Measurements from ENCODE around the gene SERF2. TPM values are rescaled to one million over a fixed set of nuclear protein-coding genes. Genes with fewer than 3 reads are reported as not detected.
"Not testable (repeated sequence)": the region's sequence is repeated elsewhere in the genome, so short reads cannot be mapped to it uniquely, and the experiment has no call there.

Gene SERF2
- total and polyA plus RNA-seq, 2 of the 13 experiments (the other 11 are each of a cell fraction or from before 2014, with no cell fraction given), result 811 to 1,257 TPM

DNA sequence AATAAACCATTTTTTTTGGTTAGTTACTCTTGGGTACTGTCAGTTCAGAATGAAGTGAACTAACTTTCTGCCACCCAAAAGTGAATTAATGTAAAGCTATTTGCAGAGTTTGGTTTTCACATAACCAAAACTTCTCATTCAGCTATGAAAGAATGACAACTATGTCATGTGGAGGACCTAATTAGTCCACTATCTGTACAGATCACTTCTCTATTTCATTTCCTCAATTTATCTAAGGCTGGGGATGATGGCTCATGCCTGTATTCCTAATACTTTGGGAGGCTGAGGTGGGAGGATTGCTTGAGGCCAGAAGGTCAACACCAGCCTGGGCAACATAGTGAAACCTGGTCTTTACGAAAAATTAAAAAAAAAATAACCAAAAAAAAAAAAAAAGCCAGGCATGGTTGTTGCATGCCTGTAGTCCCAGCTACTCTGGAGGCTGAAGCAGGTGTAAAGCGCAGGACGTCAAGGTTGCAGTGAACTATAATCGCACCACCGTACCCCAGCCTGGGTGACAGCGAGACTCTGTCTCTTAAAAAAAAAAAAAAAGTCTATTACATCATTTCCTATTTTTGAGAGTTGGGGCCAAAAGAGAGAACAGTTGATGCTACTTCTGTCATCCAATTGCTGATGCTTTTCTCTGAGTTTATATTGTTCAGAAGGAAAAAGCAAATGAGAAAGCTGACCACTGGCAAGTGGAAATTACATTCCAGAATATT, 17.0 kb downstream of the SERF2 start:
- FAIRE-seq (no peak), DNase-seq (ENCODE audit: low spot score) (no peak), ATAC-seq (no peak)
- WGBS (ENCODE audit: low lambda C conversion rate), result over 99% methylated on average over 6 of the region's 6 CpGs
- peaks cover 28 to 86% of the 10 kb centered on the region in 2 experiments for H3K36me3 ChIP-seq (replicated peaks in 1 of 2; ENCODE audit: control insufficient read depth in 1 of 2, insufficient read depth in 2 of 2, low read length in 2 of 2)
- TF ChIP-seq ZNF614 (CRISPR knock-in tag; IDR thresholded peaks at IDR 0.05; ENCODE audit: borderline replicate concordance), result no peak
- TF ChIP-seq, protein P1, sequence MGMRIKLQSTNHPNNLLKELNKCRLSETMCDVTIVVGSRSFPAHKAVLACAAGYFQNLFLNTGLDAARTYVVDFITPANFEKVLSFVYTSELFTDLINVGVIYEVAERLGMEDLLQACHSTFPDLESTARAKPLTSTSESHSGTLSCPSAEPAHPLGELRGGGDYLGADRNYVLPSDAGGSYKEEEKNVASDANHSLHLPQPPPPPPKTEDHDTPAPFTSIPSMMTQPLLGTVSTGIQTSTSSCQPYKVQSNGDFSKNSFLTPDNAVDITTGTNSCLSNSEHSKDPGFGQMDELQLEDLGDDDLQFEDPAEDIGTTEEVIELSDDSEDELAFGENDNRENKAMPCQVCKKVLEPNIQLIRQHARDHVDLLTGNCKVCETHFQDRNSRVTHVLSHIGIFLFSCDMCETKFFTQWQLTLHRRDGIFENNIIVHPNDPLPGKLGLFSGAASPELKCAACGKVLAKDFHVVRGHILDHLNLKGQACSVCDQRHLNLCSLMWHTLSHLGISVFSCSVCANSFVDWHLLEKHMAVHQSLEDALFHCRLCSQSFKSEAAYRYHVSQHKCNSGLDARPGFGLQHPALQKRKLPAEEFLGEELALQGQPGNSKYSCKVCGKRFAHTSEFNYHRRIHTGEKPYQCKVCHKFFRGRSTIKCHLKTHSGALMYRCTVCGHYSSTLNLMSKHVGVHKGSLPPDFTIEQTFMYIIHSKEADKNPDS (CRISPR knock-in tag; IDR thresholded peaks at IDR 0.05), result no peak
- no peak for TF ChIP-seq SRF (IDR thresholded peaks at IDR 0.05; ENCODE audit: low read depth, low read length)
- TF ChIP-seq, protein P2, sequence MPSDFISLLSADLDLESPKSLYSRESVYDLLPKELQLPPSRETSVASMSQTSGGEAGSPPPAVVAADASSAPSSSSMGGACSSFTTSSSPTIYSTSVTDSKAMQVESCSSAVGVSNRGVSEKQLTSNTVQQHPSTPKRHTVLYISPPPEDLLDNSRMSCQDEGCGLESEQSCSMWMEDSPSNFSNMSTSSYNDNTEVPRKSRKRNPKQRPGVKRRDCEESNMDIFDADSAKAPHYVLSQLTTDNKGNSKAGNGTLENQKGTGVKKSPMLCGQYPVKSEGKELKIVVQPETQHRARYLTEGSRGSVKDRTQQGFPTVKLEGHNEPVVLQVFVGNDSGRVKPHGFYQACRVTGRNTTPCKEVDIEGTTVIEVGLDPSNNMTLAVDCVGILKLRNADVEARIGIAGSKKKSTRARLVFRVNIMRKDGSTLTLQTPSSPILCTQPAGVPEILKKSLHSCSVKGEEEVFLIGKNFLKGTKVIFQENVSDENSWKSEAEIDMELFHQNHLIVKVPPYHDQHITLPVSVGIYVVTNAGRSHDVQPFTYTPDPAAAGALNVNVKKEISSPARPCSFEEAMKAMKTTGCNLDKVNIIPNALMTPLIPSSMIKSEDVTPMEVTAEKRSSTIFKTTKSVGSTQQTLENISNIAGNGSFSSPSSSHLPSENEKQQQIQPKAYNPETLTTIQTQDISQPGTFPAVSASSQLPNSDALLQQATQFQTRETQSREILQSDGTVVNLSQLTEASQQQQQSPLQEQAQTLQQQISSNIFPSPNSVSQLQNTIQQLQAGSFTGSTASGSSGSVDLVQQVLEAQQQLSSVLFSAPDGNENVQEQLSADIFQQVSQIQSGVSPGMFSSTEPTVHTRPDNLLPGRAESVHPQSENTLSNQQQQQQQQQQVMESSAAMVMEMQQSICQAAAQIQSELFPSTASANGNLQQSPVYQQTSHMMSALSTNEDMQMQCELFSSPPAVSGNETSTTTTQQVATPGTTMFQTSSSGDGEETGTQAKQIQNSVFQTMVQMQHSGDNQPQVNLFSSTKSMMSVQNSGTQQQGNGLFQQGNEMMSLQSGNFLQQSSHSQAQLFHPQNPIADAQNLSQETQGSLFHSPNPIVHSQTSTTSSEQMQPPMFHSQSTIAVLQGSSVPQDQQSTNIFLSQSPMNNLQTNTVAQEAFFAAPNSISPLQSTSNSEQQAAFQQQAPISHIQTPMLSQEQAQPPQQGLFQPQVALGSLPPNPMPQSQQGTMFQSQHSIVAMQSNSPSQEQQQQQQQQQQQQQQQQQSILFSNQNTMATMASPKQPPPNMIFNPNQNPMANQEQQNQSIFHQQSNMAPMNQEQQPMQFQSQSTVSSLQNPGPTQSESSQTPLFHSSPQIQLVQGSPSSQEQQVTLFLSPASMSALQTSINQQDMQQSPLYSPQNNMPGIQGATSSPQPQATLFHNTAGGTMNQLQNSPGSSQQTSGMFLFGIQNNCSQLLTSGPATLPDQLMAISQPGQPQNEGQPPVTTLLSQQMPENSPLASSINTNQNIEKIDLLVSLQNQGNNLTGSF (CRISPR knock-in tag; IDR thresholded peaks at IDR 0.05), result no peak
- POLR2A ChIA-PET, result interaction anchor here (1.3 to 1.5 kb wide), 2 partner anchors 9 to 16 kb away, joined by 4 to 5 read pairs; partner anchors contain the start of genes HYPK, MFAP1 and SERINC4
- no peak overlapping the region for H3K4me3 ChIP-seq (replicated peaks in 1 of 3; ENCODE audit: insufficient read depth in 1 of 3, low read depth in 2 of 3, low read length in 3 of 3)
- H2AFZ ChIP-seq (ENCODE audit: low read length), result no peak overlapping the region
- H3K4me1 ChIP-seq (ENCODE audit: insufficient read depth, low read length), result no peaks in the 10 kb centered on the region
- H3K4me2 ChIP-seq (ENCODE audit: low read depth, low read length), result no peak overlapping the region
- CTCF ChIA-PET (ENCODE audit: low intra/inter-chr PET ratio, low total read pairs), result no interaction called here
- no peak overlapping the region for H3K9ac ChIP-seq (ENCODE audit: insufficient read depth, low read depth, low read length)
- no peak overlapping the region for H3K27ac ChIP-seq (ENCODE audit: extremely low read length, insufficient read depth, low read length)
- in situ Hi-C loops (cut with HindIII; ENCODE audit: extremely low pct_ligation_motif_present, low pct_unique_long_range_greater_than_20kb), result no loop called here
- no peaks in the 10 kb centered on the region for H3K9me3 ChIP-seq (ENCODE audit: low read length)
- H3K79me2 ChIP-seq (ENCODE audit: insufficient read depth, low read length), result no peaks in the 10 kb centered on the region
- H4K20me1 ChIP-seq (ENCODE audit: insufficient read depth, low read length), result no peaks in the 10 kb centered on the region
- BruUV-seq (replicated peaks), result no TSS peak
- intact Hi-C loops (cut with micrococcal nuclease; ENCODE audit: unreplicated experiment), result no loop called here
- H3K27me3 ChIP-seq (ENCODE audit: control insufficient read depth in 1 of 2, insufficient read depth in 2 of 2, low read length in 2 of 2), result no peaks in the 10 kb centered on the region

DNA sequence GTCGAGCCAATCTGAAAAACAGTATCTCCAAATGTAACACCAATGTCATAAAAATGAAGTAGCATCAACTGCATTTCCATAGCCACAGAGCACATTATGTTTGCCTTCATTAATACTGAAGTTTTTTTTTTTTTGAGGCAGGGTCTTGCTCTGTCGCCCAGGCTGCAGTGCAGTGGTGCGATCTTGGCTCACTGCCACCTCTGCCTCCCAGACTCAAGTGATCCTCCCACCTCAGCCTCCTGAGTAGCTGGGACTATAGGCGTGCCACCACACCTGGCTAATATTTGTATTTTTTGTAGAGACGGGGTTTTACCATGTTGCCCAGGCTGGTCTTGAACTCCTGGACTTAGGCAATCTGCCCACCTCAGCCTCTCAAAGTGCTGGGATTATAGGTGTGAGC, 22.9 kb downstream of the SERF2 start:
- H2AFZ ChIP-seq (ENCODE audit: low read length); H3K4me2 ChIP-seq (ENCODE audit: low read depth, low read length); H3K4me3 ChIP-seq (replicated peaks in 1 of 3; ENCODE audit: insufficient read depth in 1 of 3, low read depth in 2 of 3, low read length in 3 of 3); intact Hi-C loops (cut with micrococcal nuclease; ENCODE audit: unreplicated experiment); FAIRE-seq; BruUV-seq (replicated peaks); H3K27ac ChIP-seq (ENCODE audit: extremely low read length, insufficient read depth, low read length); POLR2A ChIA-PET; CTCF ChIA-PET (ENCODE audit: low intra/inter-chr PET ratio, low total read pairs); H3K9ac ChIP-seq (ENCODE audit: insufficient read depth, low read depth, low read length); DNase-seq (ENCODE audit: low spot score); in situ Hi-C loops (cut with HindIII; ENCODE audit: extremely low pct_ligation_motif_present, low pct_unique_long_range_greater_than_20kb); H3K27me3 ChIP-seq (ENCODE audit: control insufficient read depth in 1 of 2, insufficient read depth in 2 of 2, low read length in 2 of 2); H3K4me1 ChIP-seq (ENCODE audit: insufficient read depth, low read length); H3K9me3 ChIP-seq (ENCODE audit: low read length); H4K20me1 ChIP-seq (ENCODE audit: insufficient read depth, low read length); ATAC-seq: not testable (repeated sequence)
- WGBS (ENCODE audit: low lambda C conversion rate), result 95% methylated on average over 5 of the region's 5 CpGs
- H3K79me2 ChIP-seq (ENCODE audit: insufficient read depth, low read length), result peaks cover 14% of the 10 kb centered on the region
- H3K36me3 ChIP-seq (replicated peaks in 1 of 2; ENCODE audit: control insufficient read depth in 1 of 2, insufficient read depth in 2 of 2, low read length in 2 of 2), result peaks cover 20 to 64% of the 10 kb centered on the region in 2 experiments

Data from HepG2 (cell line).